ENCODE data around the gene CASP2. TPM values are rescaled to one million over a fixed set of nuclear protein-coding genes. Genes with fewer than 3 reads are reported as not detected.
A peak's percentile ranks its signal among the peaks of the same experiment; 100 is the strongest.

Gene CASP2
- total and polyA plus RNA-seq, 10 of the 15 experiments (the other 5 are each of a cell fraction or from before 2014, with no cell fraction given) = 12.1 to 60.4 (median 26.2) TPM

DNA sequence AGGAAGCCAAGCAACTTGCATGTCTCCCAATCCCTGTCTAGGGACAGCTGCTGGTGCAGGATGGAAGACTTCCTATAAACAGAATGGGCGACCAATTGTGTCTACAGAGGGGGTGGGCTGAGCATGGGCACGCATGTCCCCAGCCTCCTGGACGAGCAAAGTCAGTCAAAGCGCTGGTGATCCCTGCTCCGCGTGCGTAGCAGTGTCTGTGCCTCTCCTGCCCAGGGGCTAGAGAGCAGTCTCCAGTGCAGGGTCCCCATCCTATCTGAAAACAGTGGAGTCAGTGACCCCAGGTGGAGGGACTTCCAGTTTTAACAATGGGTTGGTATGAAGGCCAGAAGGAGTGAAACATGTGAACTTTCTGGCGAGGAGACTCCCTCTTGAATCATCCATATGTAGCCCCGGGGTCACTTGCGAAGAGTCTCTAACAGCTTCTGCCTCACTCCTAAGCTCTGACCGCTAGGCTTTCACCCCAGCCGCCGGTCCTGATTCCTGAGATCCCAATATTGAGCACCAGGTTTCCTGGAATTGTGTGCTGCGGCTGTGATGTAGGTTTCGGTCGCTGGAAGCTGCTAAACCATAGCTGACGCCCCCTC is 714 bp upstream of the CASP2 start (continued):
- TF ChIP-seq STAT1 (conservative IDR thresholded peaks at IDR 0.05) (0 out of 2 replicates have a peak, but pooled peaks have one; percentile 61), YBX1 (IDR thresholded peaks at IDR 0.05) (no peak), HCFC1 (IDR thresholded peaks at IDR 0.05; ENCODE audit: low read length) (no peak), EGR1 (IDR thresholded peaks at IDR 0.05; ENCODE audit: borderline replicate concordance in 1 of 2, low read depth in 2 of 2, low read length in 2 of 2) (no peak), KDM1A (IDR thresholded peaks at IDR 0.05; ENCODE audit: borderline replicate concordance) (no peak), ESRRA (IDR thresholded peaks at IDR 0.05; ENCODE audit: low read length) (no peak), USF2 (IDR thresholded peaks at IDR 0.05; ENCODE audit: borderline replicate concordance, low read depth, low read length) (no peak), NFYB (IDR thresholded peaks at IDR 0.05; ENCODE audit: insufficient read depth, low read depth, low read length) (no peak), SREBF1 (IDR thresholded peaks at IDR 0.05; ENCODE audit: low read length) (no peak)
- TF ChIP-seq, protein P1, sequence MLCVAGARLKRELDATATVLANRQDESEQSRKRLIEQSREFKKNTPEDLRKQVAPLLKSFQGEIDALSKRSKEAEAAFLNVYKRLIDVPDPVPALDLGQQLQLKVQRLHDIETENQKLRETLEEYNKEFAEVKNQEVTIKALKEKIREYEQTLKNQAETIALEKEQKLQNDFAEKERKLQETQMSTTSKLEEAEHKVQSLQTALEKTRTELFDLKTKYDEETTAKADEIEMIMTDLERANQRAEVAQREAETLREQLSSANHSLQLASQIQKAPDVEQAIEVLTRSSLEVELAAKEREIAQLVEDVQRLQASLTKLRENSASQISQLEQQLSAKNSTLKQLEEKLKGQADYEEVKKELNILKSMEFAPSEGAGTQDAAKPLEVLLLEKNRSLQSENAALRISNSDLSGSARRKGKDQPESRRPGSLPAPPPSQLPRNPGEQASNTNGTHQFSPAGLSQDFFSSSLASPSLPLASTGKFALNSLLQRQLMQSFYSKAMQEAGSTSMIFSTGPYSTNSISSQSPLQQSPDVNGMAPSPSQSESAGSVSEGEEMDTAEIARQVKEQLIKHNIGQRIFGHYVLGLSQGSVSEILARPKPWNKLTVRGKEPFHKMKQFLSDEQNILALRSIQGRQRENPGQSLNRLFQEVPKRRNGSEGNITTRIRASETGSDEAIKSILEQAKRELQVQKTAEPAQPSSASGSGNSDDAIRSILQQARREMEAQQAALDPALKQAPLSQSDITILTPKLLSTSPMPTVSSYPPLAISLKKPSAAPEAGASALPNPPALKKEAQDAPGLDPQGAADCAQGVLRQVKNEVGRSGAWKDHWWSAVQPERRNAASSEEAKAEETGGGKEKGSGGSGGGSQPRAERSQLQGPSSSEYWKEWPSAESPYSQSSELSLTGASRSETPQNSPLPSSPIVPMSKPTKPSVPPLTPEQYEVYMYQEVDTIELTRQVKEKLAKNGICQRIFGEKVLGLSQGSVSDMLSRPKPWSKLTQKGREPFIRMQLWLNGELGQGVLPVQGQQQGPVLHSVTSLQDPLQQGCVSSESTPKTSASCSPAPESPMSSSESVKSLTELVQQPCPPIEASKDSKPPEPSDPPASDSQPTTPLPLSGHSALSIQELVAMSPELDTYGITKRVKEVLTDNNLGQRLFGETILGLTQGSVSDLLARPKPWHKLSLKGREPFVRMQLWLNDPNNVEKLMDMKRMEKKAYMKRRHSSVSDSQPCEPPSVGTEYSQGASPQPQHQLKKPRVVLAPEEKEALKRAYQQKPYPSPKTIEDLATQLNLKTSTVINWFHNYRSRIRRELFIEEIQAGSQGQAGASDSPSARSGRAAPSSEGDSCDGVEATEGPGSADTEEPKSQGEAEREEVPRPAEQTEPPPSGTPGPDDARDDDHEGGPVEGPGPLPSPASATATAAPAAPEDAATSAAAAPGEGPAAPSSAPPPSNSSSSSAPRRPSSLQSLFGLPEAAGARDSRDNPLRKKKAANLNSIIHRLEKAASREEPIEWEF (IDR thresholded peaks at IDR 0.05; ENCODE audit: insufficient replicate concordance, low read depth, low read length) = no peak
- TF ChIP-seq, protein P2, sequence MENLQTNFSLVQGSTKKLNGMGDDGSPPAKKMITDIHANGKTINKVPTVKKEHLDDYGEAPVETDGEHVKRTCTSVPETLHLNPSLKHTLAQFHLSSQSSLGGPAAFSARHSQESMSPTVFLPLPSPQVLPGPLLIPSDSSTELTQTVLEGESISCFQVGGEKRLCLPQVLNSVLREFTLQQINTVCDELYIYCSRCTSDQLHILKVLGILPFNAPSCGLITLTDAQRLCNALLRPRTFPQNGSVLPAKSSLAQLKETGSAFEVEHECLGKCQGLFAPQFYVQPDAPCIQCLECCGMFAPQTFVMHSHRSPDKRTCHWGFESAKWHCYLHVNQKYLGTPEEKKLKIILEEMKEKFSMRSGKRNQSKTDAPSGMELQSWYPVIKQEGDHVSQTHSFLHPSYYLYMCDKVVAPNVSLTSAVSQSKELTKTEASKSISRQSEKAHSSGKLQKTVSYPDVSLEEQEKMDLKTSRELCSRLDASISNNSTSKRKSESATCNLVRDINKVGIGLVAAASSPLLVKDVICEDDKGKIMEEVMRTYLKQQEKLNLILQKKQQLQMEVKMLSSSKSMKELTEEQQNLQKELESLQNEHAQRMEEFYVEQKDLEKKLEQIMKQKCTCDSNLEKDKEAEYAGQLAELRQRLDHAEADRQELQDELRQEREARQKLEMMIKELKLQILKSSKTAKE (IDR thresholded peaks at IDR 0.05; ENCODE audit: low read depth, poor library complexity, severe bottlenecking) = no peak
